ENCODE data around the gene RBMS1.

RBMS1 gene

DNA sequence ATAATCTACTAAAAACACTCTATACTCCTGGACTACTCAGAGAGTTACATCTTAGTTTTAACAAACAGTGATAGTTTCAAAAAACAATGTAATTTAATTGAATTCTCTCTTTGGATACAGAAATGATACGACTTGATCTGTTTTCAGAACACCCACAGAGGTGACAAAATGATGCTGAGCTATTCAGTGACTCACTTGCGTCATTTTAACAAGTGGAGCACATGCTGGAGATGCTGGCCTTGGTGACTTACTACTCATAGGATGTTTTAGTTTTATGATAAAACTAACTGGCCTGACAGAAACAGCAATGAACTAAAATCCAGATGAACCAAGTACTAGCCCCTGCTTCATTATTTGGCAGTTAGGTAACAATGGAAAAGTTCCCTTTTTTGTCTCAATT is 192.2 kb downstream of the RBMS1 start:
- DNase-seq (ENCODE audit: low spot score), result no peak

DNA sequence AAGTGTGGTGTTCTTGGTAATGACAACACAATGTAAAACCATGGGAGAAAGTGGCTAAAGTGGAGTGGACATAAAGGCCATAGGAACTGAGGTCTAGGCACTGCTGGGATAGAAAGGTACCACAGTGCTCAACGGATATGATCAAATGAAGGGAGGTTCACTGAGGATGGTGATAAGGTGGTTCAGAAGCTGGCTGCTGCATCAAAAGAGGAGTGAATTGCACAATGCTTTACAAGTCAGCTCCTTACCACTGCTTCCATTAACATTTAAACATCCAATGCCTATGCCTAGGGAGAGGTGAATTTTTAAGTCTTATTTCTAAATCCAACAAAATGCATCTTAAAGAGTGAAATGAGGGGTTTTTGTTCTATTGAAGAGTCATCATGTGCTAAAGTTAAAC is 193.4 kb downstream of the RBMS1 start:
- DNase-seq (ENCODE audit: low spot score), result no peak

GRCh38 chr2:160299540-160299939 is 194.1 kb downstream of the RBMS1 start:
- no peak for DNase-seq (ENCODE audit: low spot score)

GRCh38 chr2:160298960-160299359 is 194.6 kb downstream of the RBMS1 start:
- DNase-seq (ENCODE audit: low spot score), result no peak

DNA sequence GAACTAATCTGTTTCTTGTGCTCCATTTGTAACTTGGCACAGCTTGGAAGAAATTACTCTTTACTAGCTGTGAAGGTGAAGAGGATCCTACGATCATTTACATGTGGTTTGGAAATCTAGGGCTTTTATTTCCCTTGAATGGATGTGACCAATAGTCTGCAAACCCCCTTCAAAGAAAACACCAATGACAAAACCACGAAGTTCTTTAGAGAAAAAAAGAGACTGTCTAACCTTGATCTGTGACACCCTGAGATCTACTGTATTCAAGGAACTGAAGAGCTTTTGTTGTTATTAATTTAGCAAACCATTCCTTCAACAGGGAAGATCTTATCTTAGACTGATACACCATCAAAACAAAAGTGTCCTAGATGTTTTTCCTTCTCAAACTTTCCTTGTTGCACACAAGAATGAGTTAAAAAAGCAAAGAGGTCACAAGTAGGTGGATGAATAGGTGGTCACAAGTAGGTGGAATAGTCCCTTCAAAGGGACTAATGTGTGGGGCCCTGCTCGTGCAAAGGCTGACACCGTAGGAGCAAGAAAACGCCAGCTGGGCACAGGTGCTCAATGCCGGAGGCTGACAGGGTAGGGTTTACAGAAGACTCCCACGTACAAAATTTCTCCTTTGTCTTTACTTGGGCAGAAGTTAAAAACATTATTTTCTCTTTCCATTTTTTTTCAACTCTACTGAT is 197.9 kb downstream of the RBMS1 start:
- no peak for DNase-seq (ENCODE audit: low spot score)

GRCh38 chr2:160294889-160295288 is 198.7 kb downstream of the RBMS1 start:
- DNase-seq (ENCODE audit: low spot score), result no peak

DNA sequence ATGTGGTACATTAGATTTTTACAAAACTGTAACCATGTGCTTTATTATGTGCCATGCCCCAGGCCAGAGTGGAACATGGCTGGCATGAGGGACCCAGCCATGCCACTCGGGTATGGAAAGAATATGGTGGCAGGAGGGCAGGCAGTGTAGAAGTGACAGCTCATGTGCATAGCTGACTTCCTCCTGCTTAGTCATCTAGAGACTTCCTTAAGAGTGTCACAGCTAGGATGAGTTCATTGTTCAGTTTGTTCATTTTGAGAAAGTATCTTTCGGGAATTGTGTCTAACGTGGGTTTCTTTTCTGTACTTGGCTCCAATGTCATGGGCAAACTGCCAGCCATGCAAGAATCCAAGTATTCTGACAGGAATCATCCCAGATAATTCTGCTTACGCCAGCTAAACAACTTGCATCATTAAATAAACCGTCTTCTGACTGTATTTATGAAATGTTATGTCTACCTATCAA is 199.2 kb downstream of the RBMS1 start:
- DNase-seq (ENCODE audit: low spot score), result peak; percentile 46

GRCh38 chr2:160293391-160294091 is 200.1 kb downstream of the RBMS1 start:
- peak; percentile 75 for DNase-seq (ENCODE audit: low spot score)

- DNase-seq (ENCODE audit: low spot score), result no peak
Observed at GRCh38 chr2:160292225-160292624, 201.4 kb downstream of the RBMS1 start.

DNA sequence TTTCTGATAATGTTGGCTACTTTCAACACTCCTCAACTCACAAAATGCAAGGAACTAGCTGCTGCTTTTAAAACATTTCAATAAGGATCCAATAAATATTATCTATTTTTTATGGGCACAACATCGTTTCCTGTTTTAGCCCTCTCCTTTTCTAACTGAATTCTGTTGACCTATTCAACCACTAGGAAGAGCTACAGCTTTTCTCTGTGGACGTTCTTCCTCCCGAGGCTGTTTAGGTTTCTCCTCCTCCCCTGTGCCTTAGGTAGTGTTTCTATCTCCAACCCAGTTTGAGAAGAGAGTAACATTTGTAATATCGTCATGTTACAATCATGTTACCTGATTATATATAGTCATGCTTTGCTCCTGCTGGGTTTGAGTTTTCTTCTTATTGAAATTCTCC is 202.2 kb downstream of the RBMS1 start:
- no peak for DNase-seq (ENCODE audit: low spot score)

GRCh38 chr2:160290598-160290997 is 203.0 kb downstream of the RBMS1 start:
- DNase-seq (ENCODE audit: low spot score), result no peak

GRCh38 chr2:160289831-160290230 is 203.8 kb downstream of the RBMS1 start:
- DNase-seq (ENCODE audit: low spot score), result no peak

DNA sequence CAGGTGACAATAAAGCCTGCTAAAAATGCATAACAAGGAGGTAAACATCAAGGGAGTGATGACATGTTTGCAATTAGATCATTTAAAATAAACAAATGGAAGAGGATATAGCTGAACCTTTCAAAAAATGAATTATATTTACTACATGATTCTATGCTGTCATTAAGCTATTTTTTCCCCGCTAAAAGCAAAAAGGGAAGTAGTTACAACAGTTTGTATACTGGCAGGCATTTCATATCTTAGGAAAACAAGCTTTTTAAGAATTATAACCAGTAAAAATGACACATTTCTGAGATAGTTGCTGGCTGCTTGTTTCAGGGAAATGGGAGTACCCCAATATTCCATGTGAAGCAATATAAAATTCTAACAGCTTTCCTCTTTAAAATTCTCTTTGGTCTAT is 204.5 kb downstream of the RBMS1 start:
- DNase-seq (ENCODE audit: low spot score), result no peak

- no peak for DNase-seq (ENCODE audit: low spot score)
Observed at GRCh38 chr2:160288324-160288723, 205.3 kb downstream of the RBMS1 start.

DNA sequence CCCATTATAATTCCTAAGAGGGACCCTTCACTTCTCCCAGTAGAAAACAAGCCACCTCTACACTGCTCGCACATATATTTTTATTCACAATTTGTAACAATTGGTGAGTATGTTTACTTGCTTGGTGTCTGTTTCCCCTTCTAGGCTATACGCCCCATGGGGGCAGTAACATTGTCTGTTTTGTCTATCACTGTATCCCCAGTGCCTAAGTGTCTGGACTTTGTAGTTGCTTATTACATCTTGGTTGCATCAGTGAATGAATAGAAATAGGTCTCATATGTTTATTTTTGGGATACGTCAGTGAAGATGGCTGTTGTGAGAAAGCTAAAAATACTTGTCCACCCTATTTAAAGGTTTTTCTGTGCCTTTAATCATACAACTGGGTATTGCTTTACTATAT is 206.1 kb downstream of the RBMS1 start:
- DNase-seq (ENCODE audit: low spot score), result no peak

DNA sequence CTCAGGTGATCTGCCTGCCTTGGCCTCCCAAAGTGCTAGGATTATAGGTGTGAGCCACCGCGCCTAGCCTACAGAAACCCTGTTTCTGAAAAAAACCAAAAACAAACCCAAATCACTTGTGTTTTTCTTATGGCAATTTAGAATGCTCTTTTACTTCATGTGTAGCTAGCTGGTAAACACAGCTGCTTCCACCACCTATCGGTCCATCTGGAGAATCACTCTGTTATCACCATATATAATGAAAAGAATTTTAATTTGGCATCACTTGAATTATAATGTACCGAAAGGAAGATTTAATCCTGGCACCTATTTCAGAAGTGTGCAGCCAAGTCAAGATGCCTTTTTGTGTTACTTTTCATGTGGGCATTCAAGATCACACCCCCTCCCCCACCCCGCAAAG is 207.1 kb downstream of the RBMS1 start:
- DNase-seq (ENCODE audit: low spot score), result no peak

GRCh38 chr2:160283675-160284074 is 209.9 kb downstream of the RBMS1 start:
- DNase-seq (ENCODE audit: low spot score), result no peak

DNA sequence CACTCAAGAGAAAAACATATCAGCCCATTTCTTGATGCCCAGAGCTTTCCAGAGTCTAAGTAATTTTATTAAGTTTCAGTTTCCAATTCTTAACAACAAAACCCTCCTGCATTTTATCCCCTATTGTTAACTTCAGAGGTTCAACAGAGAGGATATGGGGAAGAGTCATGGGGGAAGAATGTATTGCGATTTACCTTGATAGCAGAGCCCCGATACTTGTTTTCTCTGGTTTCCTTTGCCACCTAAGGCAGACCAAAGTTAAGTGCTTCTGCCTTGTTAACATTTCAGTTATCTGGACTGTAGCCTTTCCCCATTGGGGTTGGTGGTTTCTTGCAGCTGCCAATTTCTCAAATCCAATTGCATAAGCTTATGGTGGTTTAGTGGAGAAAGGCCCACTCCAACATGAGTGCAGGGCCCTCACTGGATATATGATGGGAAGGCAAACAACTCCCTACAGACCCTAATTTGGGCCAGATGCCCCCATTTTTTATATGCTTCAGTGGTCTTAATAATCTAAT is 211.5 kb downstream of the RBMS1 start:
- DNase-seq (ENCODE audit: low spot score), result no peak

DNA sequence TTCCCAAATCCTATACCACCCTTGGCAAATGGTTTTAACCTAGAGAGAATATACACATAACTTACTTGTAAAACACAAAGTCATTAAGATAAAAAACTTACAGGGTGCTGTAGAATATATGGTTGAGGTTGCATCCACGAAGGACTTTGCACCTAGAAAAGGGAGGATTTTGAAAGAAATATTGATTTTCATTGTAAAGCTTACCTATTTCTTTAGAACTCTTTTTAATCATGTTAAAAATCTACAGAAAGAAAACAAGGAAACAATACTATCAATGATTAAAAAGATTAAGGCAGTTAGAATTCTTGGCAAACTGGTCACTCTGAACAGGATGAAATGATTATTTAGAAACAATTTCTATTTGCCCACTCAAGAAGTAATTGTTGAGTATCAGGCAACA is 212.4 kb downstream of the RBMS1 start:
- DNase-seq (ENCODE audit: low spot score), result no peak

GRCh38 chr2:160279813-160280465 is 213.7 kb downstream of the RBMS1 start:
- DNase-seq (ENCODE audit: low spot score), result peak; percentile 19

GRCh38 chr2:160278879-160279177 is 214.8 kb downstream of the RBMS1 start:
- DNase-seq (ENCODE audit: low spot score), result peak; percentile 39

DNA sequence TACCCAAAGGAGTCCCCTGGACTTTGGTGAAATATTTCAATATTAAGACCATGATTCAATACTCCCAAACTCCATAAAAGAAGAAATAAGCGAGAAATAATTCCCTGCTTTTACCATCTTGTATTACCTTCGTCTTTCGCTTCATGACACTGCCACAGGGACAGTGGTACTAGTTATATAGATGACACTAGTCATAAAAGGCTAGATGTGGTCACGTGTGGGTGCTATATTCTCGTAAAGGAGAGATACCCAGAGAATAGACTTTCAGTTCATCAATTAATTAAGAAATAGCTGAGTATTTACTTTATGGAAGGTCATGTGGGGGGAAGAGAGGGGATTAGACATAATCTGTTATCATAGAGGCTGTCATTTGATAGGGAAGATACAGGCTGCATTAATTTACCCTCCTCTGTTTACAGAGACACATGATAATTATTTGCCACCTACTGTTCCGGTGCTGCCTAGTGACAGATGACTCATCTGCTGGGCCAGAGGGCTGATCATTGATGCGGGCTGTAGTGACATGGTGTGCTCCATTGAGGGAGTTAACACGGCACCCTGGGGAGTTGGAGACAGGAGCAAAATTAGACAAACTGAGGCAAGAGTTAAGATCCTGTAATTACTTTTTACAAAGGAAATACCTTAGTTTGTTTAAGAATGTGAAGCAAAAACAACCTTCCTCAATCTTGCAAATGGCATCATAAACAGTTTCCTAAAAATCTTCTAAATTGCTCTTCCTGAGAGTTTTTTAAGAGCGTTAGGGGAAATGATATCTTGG is 215.3 kb downstream of the RBMS1 start:
- DNase-seq (ENCODE audit: low spot score), result no peak
